ENCODE results near the gene GLRX. TPM values are rescaled to one million over a fixed set of nuclear protein-coding genes. Genes with fewer than 3 reads are reported as not detected.

The GLRX gene
- total and polyA plus RNA-seq, 2 of the 13 experiments (the other 11 are each of a cell fraction or from before 2014, with no cell fraction given), result 63.8 to 499 TPM

DNA sequence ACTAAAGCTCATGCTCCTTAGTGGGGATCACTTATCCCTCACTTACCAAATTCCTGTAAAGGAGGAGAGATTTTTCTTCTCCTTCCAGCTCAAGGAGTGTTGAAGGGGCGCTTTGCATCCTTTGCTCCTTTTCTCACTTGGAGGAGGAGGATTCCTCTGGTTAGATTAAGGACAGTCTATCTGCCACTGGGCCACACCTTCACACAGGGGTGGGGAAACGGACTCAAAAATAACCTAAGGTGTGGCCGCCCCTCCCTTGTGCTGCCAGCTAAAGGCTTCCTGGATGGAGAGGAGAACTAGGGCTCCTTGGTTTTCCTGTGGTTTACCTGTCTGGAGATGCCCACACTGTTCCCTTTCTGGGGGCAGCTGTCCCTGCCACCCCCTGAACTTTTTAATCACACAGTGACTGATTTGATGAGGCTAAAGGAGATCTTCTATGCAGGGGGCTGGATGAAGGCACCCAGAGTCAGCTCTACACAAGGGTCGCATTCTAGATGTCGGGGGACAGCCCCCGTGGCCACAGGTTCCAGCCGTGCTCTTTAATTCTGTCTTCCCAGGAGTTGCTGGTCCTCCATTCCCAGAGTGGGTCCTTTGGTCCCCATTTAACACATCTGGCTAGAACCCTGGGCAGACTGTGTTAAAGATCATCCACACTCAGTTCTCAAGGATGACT lies 14.4 kb downstream of the GLRX start (continued):
- no peak for TF ChIP-seq MXD3 (CRISPR knock-in tag; IDR thresholded peaks at IDR 0.05)

DNA sequence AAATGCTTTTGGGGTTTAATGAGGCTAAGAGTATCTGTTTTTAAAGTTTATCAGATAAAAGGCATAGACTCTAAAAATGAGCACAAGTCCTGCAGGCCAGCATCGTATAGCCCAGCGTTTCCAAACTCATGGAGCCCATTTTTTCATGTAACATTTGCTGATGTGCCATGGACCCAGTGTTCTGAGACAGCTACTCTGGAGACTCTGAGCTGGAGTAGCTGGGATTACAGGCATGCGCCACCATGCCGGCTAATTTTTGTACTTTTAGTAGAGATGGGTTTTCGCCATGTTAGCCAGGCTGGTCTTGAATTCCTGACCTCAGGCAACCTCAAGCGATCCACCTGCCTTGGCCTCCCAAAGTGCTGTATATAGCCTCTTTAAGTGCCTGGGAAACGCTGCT lies 15.8 kb downstream of the GLRX start:
- 95% methylated on average over 7 of the region's 7 CpGs for whole genome bisulfite sequencing (ENCODE audit: low lambda C conversion rate)
- intact Hi-C loops (cut with micrococcal nuclease; ENCODE audit: unreplicated experiment), result no loop called here

More for the DNA sequence above, 15.8 kb downstream of the GLRX start:
- H3K9ac ChIP-seq (ENCODE audit: insufficient read depth, low read depth, low read length), result no peak overlapping the region
- TF ChIP-seq, protein P1, sequence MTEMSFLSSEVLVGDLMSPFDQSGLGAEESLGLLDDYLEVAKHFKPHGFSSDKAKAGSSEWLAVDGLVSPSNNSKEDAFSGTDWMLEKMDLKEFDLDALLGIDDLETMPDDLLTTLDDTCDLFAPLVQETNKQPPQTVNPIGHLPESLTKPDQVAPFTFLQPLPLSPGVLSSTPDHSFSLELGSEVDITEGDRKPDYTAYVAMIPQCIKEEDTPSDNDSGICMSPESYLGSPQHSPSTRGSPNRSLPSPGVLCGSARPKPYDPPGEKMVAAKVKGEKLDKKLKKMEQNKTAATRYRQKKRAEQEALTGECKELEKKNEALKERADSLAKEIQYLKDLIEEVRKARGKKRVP (CRISPR knock-in tag; IDR thresholded peaks at IDR 0.05), result no peak
- TF ChIP-seq, protein P2, sequence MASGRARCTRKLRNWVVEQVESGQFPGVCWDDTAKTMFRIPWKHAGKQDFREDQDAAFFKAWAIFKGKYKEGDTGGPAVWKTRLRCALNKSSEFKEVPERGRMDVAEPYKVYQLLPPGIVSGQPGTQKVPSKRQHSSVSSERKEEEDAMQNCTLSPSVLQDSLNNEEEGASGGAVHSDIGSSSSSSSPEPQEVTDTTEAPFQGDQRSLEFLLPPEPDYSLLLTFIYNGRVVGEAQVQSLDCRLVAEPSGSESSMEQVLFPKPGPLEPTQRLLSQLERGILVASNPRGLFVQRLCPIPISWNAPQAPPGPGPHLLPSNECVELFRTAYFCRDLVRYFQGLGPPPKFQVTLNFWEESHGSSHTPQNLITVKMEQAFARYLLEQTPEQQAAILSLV (CRISPR knock-in tag; IDR thresholded peaks at IDR 0.05; ENCODE audit: borderline replicate concordance), result no peak
- TF ChIP-seq FOXA3 (CRISPR knock-in tag; IDR thresholded peaks at IDR 0.05) (no peak), SRF (IDR thresholded peaks at IDR 0.05; ENCODE audit: low read depth, low read length) (no peak), ZSCAN25 (CRISPR knock-in tag; IDR thresholded peaks at IDR 0.05) (no peak), SNAI1 (CRISPR knock-in tag; IDR thresholded peaks at IDR 0.05; ENCODE audit: borderline replicate concordance) (no peak), RAD21 (CRISPR knock-in tag; IDR thresholded peaks at IDR 0.05) (no peak), THYN1 (CRISPR knock-in tag; IDR thresholded peaks at IDR 0.05; ENCODE audit: borderline replicate concordance, low read depth) (no peak), ZNF460 (CRISPR knock-in tag; IDR thresholded peaks at IDR 0.05; ENCODE audit: borderline replicate concordance) (no peak), ZNF616 (CRISPR knock-in tag; IDR thresholded peaks at IDR 0.05; ENCODE audit: low read depth) (no peak)
- TF ChIP-seq, protein P3, sequence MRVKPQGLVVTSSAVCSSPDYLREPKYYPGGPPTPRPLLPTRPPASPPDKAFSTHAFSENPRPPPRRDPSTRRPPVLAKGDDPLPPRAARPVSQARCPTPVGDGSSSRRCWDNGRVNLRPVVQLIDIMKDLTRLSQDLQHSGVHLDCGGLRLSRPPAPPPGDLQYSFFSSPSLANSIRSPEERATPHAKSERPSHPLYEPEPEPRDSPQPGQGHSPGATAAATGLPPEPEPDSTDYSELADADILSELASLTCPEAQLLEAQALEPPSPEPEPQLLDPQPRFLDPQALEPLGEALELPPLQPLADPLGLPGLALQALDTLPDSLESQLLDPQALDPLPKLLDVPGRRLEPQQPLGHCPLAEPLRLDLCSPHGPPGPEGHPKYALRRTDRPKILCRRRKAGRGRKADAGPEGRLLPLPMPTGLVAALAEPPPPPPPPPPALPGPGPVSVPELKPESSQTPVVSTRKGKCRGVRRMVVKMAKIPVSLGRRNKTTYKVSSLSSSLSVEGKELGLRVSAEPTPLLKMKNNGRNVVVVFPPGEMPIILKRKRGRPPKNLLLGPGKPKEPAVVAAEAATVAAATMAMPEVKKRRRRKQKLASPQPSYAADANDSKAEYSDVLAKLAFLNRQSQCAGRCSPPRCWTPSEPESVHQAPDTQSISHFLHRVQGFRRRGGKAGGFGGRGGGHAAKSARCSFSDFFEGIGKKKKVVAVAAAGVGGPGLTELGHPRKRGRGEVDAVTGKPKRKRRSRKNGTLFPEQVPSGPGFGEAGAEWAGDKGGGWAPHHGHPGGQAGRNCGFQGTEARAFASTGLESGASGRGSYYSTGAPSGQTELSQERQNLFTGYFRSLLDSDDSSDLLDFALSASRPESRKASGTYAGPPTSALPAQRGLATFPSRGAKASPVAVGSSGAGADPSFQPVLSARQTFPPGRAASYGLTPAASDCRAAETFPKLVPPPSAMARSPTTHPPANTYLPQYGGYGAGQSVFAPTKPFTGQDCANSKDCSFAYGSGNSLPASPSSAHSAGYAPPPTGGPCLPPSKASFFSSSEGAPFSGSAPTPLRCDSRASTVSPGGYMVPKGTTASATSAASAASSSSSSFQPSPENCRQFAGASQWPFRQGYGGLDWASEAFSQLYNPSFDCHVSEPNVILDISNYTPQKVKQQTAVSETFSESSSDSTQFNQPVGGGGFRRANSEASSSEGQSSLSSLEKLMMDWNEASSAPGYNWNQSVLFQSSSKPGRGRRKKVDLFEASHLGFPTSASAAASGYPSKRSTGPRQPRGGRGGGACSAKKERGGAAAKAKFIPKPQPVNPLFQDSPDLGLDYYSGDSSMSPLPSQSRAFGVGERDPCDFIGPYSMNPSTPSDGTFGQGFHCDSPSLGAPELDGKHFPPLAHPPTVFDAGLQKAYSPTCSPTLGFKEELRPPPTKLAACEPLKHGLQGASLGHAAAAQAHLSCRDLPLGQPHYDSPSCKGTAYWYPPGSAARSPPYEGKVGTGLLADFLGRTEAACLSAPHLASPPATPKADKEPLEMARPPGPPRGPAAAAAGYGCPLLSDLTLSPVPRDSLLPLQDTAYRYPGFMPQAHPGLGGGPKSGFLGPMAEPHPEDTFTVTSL (CRISPR knock-in tag; IDR thresholded peaks at IDR 0.05; ENCODE audit: borderline replicate concordance), result no peak
- H3K79me2 ChIP-seq (ENCODE audit: insufficient read depth, low read length), result no peaks in the 10 kb centered on the region
- no peak overlapping the region for H3K4me3 ChIP-seq (replicated peaks in 1 of 3; ENCODE audit: insufficient read depth in 1 of 3, low read depth in 2 of 3, low read length in 3 of 3)
- DNase-seq (ENCODE audit: low spot score) (no peak), ATAC-seq (no peak), FAIRE-seq (no peak)
- POLR2A ChIA-PET, result interaction anchor here (10.9 kb wide), 1 partner anchor 16 kb away, joined by 98 read pairs; the partner anchor contains the start of gene GLRX
- H3K9me3 ChIP-seq (ENCODE audit: low read length), result no peaks in the 10 kb centered on the region
- no peaks in the 10 kb centered on the region for H3K27me3 ChIP-seq (ENCODE audit: control insufficient read depth in 1 of 2, insufficient read depth in 2 of 2, low read length in 2 of 2)
- in situ Hi-C loops (cut with HindIII; ENCODE audit: extremely low pct_ligation_motif_present, low pct_unique_long_range_greater_than_20kb), result no loop called here
- H3K4me1 ChIP-seq (ENCODE audit: insufficient read depth, low read length), result peaks cover 67% of the 10 kb centered on the region
- no peaks in the 10 kb centered on the region for H3K36me3 ChIP-seq (replicated peaks in 1 of 2; ENCODE audit: control insufficient read depth in 1 of 2, insufficient read depth in 2 of 2, low read length in 2 of 2)
- no peak overlapping the region for H2AFZ ChIP-seq (ENCODE audit: low read length)
- H4K20me1 ChIP-seq (ENCODE audit: insufficient read depth, low read length), result no peaks in the 10 kb centered on the region
- H3K27ac ChIP-seq (ENCODE audit: extremely low read length, insufficient read depth, low read length), result no peak overlapping the region
- CTCF ChIA-PET (ENCODE audit: low intra/inter-chr PET ratio, low total read pairs), result no interaction called here
- no TSS peak for BruUV-seq (replicated peaks)
- H3K4me2 ChIP-seq (ENCODE audit: low read depth, low read length), result no peak overlapping the region

All from HepG2 (cell line).